GM18870 (cell line): Measurements from ENCODE around the gene MIR17HG.
"Not testable (repeated sequence)": the region's sequence is repeated elsewhere in the genome, so short reads cannot be mapped to it uniquely, and the experiment has no call there.

Experiments
- ATAC-seq: cut with Tn5 transposase; IDR thresholded peaks from one replicate; pipeline ENCODE4 v1.9.1; 2021; ENCODE audit warnings: moderate library complexity; ENCODE audit not compliant: unreplicated experiment

Gene MIR17HG

GRCh38 chr13:91347202-91347995 lies at the start of gene MIR17HG:
MIR17HG (plus strand) TSS chr13:91347687.
- ATAC-seq: peak; percentile 49

GRCh38 chr13:91298060-91298459 lies 49.4 kb upstream of the MIR17HG start:
- ATAC-seq: no peak

- peak; percentile 90 for ATAC-seq
These were observed 45.4 kb upstream of the MIR17HG start for GRCh38 chr13:91302111-91302510.

GRCh38 chr13:91303031-91303430 lies 44.5 kb upstream of the MIR17HG start:
- no peak for ATAC-seq

- ATAC-seq: no peak
These were observed 42.7 kb upstream of the MIR17HG start for GRCh38 chr13:91304741-91305140.

- ATAC-seq: no peak
These were observed 41.8 kb upstream of the MIR17HG start for GRCh38 chr13:91305652-91306051.

GRCh38 chr13:91307887-91308286 lies 39.6 kb upstream of the MIR17HG start:
- no peak for ATAC-seq

GRCh38 chr13:91308299-91308698 lies 39.2 kb upstream of the MIR17HG start:
- peak; percentile 25 for ATAC-seq

GRCh38 chr13:91311491-91311890 lies 36.0 kb upstream of the MIR17HG start:
- ATAC-seq: no peak

- ATAC-seq: no peak
These were observed 35.2 kb upstream of the MIR17HG start for GRCh38 chr13:91312324-91312723.

- ATAC-seq: peak; percentile 45
These were observed 34.4 kb upstream of the MIR17HG start for GRCh38 chr13:91313103-91313502.

GRCh38 chr13:91313581-91313980 lies 33.9 kb upstream of the MIR17HG start:
- ATAC-seq: peak; percentile 72

GRCh38 chr13:91314888-91315287 lies 32.6 kb upstream of the MIR17HG start:
- no peak for ATAC-seq

GRCh38 chr13:91318886-91319285 lies 28.6 kb upstream of the MIR17HG start:
- no peak for ATAC-seq

- no peak for ATAC-seq
These were observed 27.5 kb upstream of the MIR17HG start for GRCh38 chr13:91319996-91320395.

GRCh38 chr13:91320990-91321389 lies 26.5 kb upstream of the MIR17HG start:
- ATAC-seq: not testable (repeated sequence)

- no peak for ATAC-seq
These were observed 24.1 kb upstream of the MIR17HG start for GRCh38 chr13:91323349-91323748.

GRCh38 chr13:91326146-91326545 lies 21.3 kb upstream of the MIR17HG start:
- ATAC-seq: no peak

GRCh38 chr13:91328726-91329125 lies 18.8 kb upstream of the MIR17HG start:
- ATAC-seq: no peak

- ATAC-seq: no peak
These were observed 17.8 kb upstream of the MIR17HG start for GRCh38 chr13:91329733-91330132.

- ATAC-seq: peak; percentile 79
These were observed 16.2 kb upstream of the MIR17HG start for GRCh38 chr13:91331047-91331915.

- no peak for ATAC-seq
These were observed 1.4 kb upstream of the MIR17HG start for GRCh38 chr13:91346062-91346461.
